Adrenal gland (tissue), 12 donors: ENCODE measurements around the gene SLC44A5. TPM values are rescaled to one million over a fixed set of nuclear protein-coding genes. Genes with fewer than 3 reads are reported as not detected.

Experiments
- DNase-seq, 7 donors: peaks; one replicate each; pipeline ENCODE4 v3.0.0-alpha.2; 2019 to 2020
- H3K27ac ChIP-seq, 5 donors: fragments of 200-600 bp; sonication (generic) in 4 of 5; 1 replicate in 3 of 5; 2 replicates in 2 of 5; pipeline versions ENCODE4 v1.5.1 to v1.8.0; 2016 to 2020; ENCODE audit warnings: mild to moderate bottlenecking in 1 of 5
- H3K27me3 ChIP-seq: fragments of 200-600 bp; 2 replicates; pipeline ENCODE4 v1.8.0; 2021
- H3K36me3 ChIP-seq, 2 donors: fragments of 200-600 bp; replicated peaks in 1 of 2; 1 replicate in 1 of 2; 2 replicates in 1 of 2; pipeline versions ENCODE4 v1.5.1 to v1.8.0; 2018 to 2022
- H3K4me1 ChIP-seq, 2 donors: fragments of 200-600 bp; replicated peaks in 1 of 2; 1 replicate in 1 of 2; 2 replicates in 1 of 2; pipeline versions ENCODE4 v1.5.1 to v1.8.0; 2018 to 2021
- H3K4me3 ChIP-seq, 4 donors: fragments of 200-600 bp; sonication (generic) in 3 of 4; one replicate each; pipeline ENCODE4 v1.5.1; 2016 to 2018
- H3K9me3 ChIP-seq, 3 donors: fragments of 200-600 bp; sonication (generic) in 1 of 3; replicated peaks in 1 of 3; 1 replicate in 2 of 3; 2 replicates in 1 of 3; pipeline versions ENCODE4 v1.5.1 to v1.8.0; 2016 to 2021
- CTCF ChIP-seq, 6 experiments: fragments of 450-650 bp in 4 of 6; fragments of 200-600 bp in 2 of 6; sonication (generic) in 1 of 6; IDR thresholded peaks; 1 replicate in 5 of 6; 2 replicates in 1 of 6; pipeline versions ENCODE4 v1.5.1 to v1.8.0; 2016 to 2021; ENCODE audit warnings: antibody characterized with exemption in 6 of 6, mild to moderate bottlenecking in 2 of 6, moderate library complexity in 1 of 6
- POLR2A ChIP-seq, 2 donors: fragments of 450-650 bp; IDR thresholded peaks; one replicate each; pipeline ENCODE4 v1.6.1; 2017; ENCODE audit warnings: antibody characterized with exemption in 2 of 2, mild to moderate bottlenecking in 2 of 2, moderate library complexity in 1 of 2
- WGBS, 4 donors: extraction: QIAGEN DNeasy Blood & Tissue Kit in 2 of 4; methylation state at CpG; one replicate each; pipeline versions ENCODE4 v1.1.5 to v1.1.7; 2013 to 2017; 5-methylcytosine and 5-hydroxymethylcytosine counted together
- intact Hi-C, 2 donors: fragments of 100-400 bp; cut with DNase I; formaldehyde crosslinking; loops; one replicate each; pipeline versions ENCODE4 v1.14.1 to v1.15.0; 2022 to 2023
- polyA plus RNA-seq, 3 donors: library from polyadenylated mRNA; stranded (reverse); fragments of 200-250 nt in 2 of 3; fragments of 350-450 nt in 1 of 3; fragmentation: Illumina TruSeq in 1 of 3; extraction: RNeasy Lipid Tissue Mini Kit (QIAGEN cat#74804) in 1 of 3; gene quantifications; one replicate each; pipeline ENCODE4 v1.2.3, GENCODE V29; 2013 to 2014
- total RNA-seq, 9 donors: library from RNA; depleted of rRNA in 4 of 9; stranded (reverse); fragments of >200 nt in 4 of 9; fragments of 120-200 nt in 1 of 9; fragmentation: NEBNext Ultra II Directional in 1 of 9; extraction: Animal tissue kit (Norgen Biotek cat#: 25700) in 1 of 9; gene quantifications; one replicate each; pipeline versions ENCODE4 v1.1.0 to v1.2.4, GENCODE V29; 2013 to 2023
- donor health status: healthy with polysubstance abuse.
- donor health status: Bipolar disorder and iron deficiency.
- donor health status: DM: yes; HTN: yes; CAD: no.
- donor health status: DM: no; HTN: no; CAD: no.
- donor health status: DM: no; HTN: no; CAD: no.
- donor health status: DM: yes; HTN: yes; CAD: no.

The SLC44A5 gene
- total and polyA plus RNA-seq, 12 donors, result 0.17 to 2.2 (median 0.48) TPM

GRCh38 chr1:75641325-75641724 is 30.4 kb upstream of the SLC44A5 start:
- no peaks in the 10 kb centered on the region for H3K36me3 ChIP-seq
- no peaks in the 10 kb centered on the region for H3K4me1 ChIP-seq
- intact Hi-C loops, result no loop called here
- no peak for DNase-seq
- H3K27ac ChIP-seq, result no peak overlapping the region
- H3K27me3 ChIP-seq, result no peaks in the 10 kb centered on the region
- H3K9me3 ChIP-seq, result no peaks in the 10 kb centered on the region
- no peak overlapping the region for H3K4me3 ChIP-seq
- WGBS, 4 donors, result 79 to 90% (median 83%) methylated on average over 3 of the region's 3 CpGs
- no peak for TF ChIP-seq CTCF (IDR thresholded peaks at IDR 0.05)
- TF ChIP-seq POLR2A (IDR thresholded peaks at IDR 0.05), result no peak

GRCh38 chr1:75640137-75640536 is 29.2 kb upstream of the SLC44A5 start:
- intact Hi-C loops, result no loop called here
- Histone ChIP-seq H3K9me3 (no peaks in the 10 kb centered on the region), H3K27ac (no peak overlapping the region), H3K27me3 (no peaks in the 10 kb centered on the region), H3K36me3 (no peaks in the 10 kb centered on the region), H3K4me3 (no peak overlapping the region), H3K4me1 (no peaks in the 10 kb centered on the region)
- DNase-seq, result no peak
- TF ChIP-seq CTCF (IDR thresholded peaks at IDR 0.05) (no peak), POLR2A (IDR thresholded peaks at IDR 0.05) (no peak)

GRCh38 chr1:75632350-75632949 is 21.5 kb upstream of the SLC44A5 start:
- Histone ChIP-seq H3K9me3 (no peaks in the 10 kb centered on the region), H3K4me1 (no peaks in the 10 kb centered on the region), H3K4me3 (no peak overlapping the region), H3K27ac (no peak overlapping the region), H3K27me3 (no peaks in the 10 kb centered on the region), H3K36me3 (no peaks in the 10 kb centered on the region)
- no peak for TF ChIP-seq POLR2A (IDR thresholded peaks at IDR 0.05)
- TF ChIP-seq CTCF (IDR thresholded peaks at IDR 0.05), result peak; percentile 62 to 80 (median 71)
- intact Hi-C loops, result loop anchor here in 1 of 2 donors (5.0 kb wide), 1 partner anchor 365 kb away; no protein-coding TSS in a partner anchor
- 23 to 35% (median 30%) methylated on average over 2 of the region's 2 CpGs for whole genome bisulfite sequencing, 4 donors
- DNase-seq, result peak in 1 of 7 donors; percentile 32

GRCh38 chr1:75630998-75631397 is 20.1 kb upstream of the SLC44A5 start:
- H3K4me1 ChIP-seq, result no peaks in the 10 kb centered on the region
- no peaks in the 10 kb centered on the region for H3K9me3 ChIP-seq
- 50 to 68% (median 60%) methylated on average over 1 of the region's 1 CpG for WGBS, 4 donors
- no peaks in the 10 kb centered on the region for H3K36me3 ChIP-seq
- intact Hi-C loops, result loop anchor here in 1 of 2 donors (5.0 kb wide), 1 partner anchor 364 kb away; no protein-coding TSS in a partner anchor
- no peak overlapping the region for H3K27ac ChIP-seq
- no peaks in the 10 kb centered on the region for H3K27me3 ChIP-seq
- TF ChIP-seq CTCF (IDR thresholded peaks at IDR 0.05), result no peak
- no peak for TF ChIP-seq POLR2A (IDR thresholded peaks at IDR 0.05)
- no peak overlapping the region for H3K4me3 ChIP-seq
- no peak for DNase-seq
